ENCODE results near the gene POMT2.
A peak's percentile ranks its signal among the peaks of the same experiment; 100 is the strongest.
"Not testable (repeated sequence)": the region's sequence is repeated elsewhere in the genome, so short reads cannot be mapped to it uniquely, and the experiment has no call there.

Gene POMT2, protein sequence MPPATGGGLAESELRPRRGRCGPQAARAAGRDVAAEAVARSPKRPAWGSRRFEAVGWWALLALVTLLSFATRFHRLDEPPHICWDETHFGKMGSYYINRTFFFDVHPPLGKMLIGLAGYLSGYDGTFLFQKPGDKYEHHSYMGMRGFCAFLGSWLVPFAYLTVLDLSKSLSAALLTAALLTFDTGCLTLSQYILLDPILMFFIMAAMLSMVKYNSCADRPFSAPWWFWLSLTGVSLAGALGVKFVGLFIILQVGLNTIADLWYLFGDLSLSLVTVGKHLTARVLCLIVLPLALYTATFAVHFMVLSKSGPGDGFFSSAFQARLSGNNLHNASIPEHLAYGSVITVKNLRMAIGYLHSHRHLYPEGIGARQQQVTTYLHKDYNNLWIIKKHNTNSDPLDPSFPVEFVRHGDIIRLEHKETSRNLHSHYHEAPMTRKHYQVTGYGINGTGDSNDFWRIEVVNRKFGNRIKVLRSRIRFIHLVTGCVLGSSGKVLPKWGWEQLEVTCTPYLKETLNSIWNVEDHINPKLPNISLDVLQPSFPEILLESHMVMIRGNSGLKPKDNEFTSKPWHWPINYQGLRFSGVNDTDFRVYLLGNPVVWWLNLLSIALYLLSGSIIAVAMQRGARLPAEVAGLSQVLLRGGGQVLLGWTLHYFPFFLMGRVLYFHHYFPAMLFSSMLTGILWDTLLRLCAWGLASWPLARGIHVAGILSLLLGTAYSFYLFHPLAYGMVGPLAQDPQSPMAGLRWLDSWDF

DNA sequence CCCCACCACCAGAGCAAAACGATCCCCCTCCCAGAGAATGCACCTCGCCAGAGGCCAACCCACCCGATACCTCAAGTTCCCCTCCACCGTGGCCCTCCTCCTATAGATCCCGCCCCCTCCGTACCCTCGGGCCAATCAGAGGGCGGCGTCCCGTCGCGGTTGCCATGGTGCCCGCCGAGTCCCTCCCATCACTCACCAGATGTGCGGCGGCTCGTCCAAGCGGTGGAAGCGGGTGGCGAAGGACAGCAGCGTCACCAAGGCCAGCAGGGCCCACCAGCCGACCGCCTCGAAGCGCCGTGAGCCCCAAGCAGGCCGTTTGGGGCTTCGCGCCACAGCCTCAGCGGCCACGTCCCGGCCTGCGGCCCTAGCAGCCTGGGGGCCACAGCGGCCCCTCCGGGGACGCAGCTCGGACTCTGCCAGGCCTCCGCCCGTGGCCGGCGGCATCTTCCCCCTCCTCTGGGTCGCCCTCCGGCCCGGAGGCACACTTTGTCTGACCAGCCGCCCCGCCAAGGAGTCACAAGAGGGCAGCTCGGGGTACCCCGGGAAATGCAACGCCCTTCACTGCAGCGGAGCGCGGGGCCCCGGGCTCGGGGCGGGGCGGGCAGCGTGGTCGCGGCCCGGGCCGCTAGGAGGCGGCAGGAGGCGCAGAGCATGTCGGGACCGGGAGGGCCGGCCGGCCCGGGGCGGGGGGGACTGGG lies at the start of gene POMT2:
POMT2 (minus strand) TSS at position 646 of the 698 bp plus-strand sequence; CDS start at position 444, 202 bp downstream.
- peak; percentile 95 for DNase-seq

DNA sequence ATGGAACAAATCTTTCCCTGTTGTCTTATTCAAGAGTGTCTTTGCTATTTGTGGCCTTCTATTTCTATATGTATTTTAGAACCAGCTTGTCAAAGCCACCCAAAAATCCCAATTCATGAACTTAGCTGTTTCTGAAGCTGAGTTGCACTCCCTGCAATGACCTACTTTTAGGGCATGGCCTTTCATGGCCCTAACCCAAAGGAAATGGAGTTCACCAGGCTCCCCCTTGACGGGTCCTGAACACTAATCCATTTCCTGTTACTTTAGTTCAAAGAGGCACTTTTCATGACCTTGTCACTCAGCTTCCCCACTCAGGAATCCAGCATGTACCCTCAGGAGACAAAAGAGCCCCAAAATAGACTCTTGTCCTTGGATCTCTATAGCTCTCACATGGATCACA lies 48.6 kb upstream of the POMT2 start:
- no peak for DNase-seq

DNA sequence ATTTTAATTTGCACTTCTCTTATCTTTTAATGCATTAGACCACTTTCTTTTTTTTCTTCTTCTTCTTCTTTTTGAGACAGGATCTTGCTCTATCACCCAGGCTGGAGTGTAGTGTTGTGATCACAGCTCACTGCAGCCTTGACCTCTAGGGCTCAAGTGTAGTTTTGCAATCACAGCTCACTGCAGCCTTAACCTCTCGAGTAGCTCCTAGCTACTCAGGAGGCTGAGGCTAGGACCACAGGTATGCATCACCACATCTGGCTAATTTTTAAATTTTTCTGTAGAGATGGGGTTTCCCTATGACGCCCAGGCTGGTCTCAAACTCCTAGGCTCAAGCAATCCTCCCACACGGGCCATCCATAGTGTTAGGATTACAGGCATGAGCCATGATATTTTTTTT lies 43.5 kb upstream of the POMT2 start:
- DNase-seq = no peak

DNA sequence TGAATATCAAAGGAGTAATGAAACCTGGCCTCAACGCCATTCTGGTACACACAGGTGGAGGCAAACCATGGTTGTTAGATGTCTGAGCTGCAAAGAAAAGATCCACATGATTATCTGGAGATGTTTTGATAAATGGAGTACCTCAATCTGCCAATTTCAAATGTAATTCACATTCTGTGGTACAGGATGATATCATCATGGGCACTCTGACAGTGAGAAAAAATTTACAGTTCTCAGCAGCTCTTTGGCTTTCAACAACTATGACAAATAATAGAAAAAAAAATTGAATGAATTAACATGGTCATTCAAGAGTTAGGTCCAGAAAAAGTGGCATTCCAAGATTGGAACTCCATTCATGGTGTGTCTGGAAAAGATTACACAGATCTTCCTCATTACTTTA lies 38.9 kb upstream of the POMT2 start:
- no peak for DNase-seq

DNA sequence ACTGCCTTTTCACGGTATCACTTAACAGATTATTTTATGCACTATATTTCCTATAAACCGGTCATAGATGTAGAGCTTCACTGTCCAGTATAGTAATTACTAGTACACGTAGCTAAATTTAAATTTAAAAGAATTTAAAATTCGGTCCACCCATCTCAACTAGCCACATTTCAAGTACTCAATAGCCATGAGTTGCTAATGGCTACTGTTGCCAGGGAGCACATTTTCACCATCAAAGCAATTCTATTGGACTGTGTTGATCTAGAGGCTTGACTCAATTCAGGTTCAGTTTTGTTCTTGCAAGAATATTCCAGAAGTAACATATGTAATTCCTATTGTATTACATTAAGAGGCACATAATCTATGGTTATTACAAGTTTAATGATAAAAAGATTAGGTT lies 36.2 kb upstream of the POMT2 start:
- DNase-seq = no peak

DNA sequence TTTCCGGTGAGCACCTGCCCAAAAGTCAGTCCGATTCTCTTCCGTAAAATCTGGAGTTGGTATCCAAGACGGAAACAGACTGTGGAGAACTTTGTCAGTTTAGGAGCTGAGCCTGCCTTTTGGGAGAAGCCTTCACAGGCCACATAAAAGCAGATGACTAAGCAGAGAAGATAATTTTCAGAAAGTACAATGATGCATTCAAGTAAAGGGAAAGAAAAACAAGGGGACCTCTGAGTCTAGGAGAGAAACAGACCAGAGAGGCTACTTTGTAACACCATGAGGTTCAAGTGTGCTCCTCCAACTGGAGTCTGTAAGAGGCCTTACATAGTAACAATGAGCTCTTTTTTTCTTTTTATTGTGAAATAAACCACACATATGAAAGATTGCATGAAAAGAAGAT lies 35.1 kb upstream of the POMT2 start:
- DNase-seq = no peak

DNA sequence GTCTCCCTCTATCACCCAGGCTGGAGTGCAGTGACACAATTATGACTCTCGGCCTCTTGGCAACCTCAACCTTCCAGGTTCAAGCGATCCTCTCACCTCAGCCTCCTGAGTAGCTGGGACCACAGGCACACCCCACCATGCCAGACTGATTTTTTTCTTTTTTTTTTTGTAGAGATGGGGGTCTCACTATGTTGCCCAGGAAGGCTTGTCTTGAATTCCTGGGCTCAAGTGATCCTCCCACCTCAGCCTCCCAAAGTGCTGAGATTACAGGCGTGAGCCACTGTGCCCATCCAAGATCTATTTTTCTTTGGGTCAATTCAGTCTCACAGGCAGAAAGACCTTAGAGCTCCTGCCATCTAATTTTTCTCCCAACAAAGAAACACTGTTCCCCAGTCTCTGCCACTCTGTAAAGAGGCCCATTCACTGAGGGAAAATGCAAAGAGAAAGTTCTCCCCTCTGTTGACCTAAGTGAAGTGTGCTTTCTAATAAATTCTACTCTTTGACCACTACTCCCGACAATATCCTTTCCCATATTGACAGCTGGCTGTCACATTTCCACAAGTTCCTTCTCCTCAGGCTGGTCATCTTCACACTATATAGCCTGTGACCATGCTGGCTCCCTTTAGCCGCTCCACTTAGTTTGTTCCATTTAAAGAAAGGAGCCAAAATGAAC lies 32.9 kb upstream of the POMT2 start:
- DNase-seq = no peak

DNA sequence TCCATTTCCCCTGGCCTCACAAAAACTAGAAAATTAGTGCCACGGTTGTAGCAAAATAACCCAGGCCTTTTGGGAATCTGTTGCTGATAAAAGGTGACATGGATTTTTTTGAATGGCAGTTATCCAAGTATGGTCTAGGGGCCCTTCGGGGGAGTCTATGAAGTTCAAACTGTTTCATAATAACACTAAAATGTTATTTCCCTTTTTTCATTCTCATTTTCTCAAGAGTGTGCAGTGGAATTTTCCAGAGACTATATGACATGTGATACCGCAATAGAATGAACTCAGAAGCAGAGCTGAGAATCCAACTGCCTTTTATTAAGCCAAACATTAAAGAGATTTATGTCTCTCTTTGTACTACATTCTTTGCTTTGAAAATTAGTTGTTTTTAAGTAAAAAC lies 27.1 kb upstream of the POMT2 start:
- DNase-seq = no peak

DNA sequence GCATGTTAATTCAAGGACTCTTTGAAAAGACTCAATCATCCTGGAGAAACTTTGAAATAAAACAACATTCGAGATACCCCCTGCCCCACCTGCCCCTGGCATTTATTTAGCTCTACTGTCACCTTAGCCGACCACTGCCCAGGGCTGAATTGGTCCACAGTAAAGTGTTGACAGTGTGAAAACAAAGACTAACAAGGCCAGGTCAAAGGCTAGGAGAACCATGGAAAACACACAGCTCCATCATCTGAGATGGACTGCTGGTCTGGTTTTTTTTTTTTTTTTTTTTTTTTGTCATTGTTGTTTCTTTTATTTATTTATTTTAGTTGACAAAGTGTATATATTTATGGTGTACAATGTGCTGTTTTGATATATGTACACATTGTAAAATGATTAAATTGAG lies 25.8 kb upstream of the POMT2 start:
- DNase-seq = no peak

DNA sequence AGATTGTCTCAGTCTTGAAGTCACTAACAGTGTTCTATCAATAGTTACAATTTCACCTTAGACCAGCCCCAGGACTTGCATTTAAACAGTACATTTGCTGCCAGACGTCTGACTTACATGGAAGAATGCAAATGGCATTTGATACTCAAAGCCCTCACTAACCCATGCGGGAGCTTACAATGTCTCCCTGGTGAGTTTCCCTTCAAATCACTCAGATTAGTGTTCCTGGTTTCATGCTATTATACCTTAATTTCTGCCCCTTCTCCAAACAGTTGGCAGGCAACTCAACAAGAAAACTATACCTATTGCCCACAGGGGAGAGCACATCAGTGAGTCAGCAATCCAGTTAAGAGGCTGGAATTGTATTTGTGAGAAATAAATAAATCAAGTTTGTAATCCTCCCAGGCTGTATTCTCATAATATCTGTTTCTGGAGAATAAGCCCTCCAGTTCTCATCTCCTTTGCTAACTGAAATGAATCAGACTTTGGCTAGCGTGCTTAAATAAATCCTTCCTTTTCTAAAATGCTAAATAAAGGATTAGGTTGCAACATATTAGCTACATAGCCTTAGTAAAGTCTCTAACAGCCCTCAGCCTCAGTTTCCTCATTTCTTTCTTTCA lies 23.8 kb upstream of the POMT2 start:
- DNase-seq = no peak

DNA sequence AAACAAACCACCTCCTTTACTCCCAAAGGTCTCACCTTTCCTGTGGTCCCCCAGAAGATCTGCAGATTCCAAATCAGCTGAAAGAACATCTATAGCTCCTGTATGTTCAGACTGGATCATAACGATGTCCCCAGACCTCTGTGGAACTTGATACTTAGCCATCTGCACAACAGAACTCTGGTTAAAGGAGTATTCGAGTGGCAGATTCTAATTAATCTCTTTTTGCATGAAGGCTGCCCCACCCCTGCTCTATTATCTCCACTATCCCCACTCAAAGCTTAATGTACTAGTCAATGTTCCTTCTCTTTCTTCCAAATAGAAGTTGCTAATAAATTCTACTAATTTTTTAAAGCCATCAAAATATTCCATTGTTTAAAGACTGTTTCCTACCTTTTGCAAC lies 23.0 kb upstream of the POMT2 start:
- DNase-seq = no peak

DNA sequence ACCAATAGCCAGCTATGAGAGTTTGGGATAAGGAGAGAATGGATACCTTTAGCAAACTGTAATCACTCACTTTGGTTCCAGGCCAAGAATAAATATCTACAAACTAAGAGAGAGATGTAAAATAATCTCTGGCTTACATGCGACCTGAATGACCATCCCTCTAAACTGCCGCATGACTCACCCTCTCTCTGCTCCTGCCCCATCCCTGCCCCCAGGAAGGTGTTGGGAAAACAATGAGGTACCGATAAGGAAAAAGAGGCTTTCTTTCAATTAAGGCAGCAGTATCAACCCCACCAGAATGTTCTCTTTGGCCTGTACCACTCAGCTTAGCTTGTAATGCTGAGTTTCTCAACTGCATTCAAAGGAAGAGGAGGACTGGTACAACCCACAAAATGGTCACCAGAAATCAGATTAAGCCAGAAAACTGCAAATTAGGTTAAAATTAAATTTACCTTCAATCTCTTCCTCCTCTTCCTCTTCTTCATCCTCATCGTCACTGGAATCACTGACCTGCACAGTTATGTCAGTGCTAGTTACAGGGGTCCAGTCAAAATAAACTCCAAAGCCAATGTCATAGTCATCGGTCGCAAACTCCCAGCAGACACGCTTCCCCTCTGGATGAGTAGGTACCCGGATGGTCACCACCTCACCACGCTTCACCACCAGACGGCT lies 22.2 kb upstream of the POMT2 start:
- DNase-seq = no peak

DNA sequence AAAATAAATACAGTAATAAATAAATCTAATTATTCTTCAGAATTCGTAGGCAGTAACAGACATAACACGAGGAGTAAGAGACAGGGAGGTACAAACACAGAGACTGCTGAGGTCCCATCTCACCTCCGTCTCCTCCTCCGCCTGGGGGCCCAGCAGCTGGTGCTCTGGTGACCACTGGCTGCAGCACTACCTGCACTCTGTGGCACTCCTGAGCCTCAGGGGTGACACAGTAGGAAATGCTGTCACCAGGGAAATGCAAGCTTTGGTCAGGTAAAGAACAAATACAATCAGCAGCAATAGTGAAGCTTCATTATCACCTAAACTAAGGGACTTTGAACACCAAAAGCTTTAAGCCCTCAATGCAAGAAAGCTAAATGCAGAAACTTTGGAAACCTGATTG lies 19.7 kb upstream of the POMT2 start:
- no peak for DNase-seq

DNA sequence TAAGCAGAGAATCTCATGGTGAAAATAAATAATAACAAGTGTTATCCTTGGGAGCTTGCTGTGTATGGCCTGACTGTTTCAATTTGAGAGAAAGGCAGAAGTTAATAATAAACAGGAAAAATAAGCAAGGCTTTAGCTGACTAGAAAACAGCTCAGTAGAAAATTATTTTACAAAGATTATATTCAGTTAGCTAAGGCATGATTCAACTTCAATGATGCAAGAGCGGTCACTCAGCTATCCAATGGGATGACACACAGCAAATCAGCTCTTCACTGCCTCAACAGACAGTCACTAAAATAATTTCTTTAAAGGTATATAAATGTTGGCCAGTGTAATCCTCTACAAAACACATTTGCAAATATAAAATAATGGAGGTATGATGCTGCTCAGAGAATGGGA lies 18.7 kb upstream of the POMT2 start:
- DNase-seq = no peak

DNA sequence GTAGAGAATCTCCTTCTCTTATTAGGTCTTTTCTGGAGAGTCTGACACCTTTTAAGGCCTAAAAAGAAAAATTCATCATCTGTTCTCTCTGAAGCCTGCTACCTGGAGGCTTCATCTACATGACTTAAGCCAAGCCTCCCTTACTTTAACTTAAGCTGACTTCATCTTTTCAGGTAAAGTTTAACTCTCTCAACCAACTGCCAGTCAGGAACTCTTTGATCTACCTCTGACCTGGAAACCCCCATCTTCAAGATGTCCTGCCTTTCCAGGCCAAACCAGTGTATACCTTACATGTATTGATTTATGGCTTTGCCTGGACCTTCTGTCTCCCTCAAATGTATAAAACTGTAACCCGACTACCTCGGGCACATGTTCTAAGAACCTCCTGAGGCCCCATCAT lies 17.6 kb upstream of the POMT2 start:
- DNase-seq = no peak

DNA sequence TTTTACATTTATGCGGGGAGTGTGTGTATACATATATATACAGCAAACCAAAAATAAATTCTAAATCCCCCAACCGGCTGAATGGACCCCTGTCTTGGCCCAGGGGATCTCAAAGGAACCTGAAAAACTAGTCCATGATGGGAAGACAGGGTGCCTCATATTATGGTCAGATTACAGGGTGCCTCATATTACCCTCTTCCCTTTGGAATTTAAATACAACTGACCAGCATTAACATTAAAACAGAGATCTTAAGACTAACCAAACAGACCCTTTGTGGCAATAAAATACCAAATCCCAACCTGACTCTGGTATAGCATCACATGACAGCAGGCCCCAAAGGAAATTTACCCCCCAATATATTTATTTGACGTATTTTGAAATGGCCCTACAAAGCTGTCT lies 17.2 kb upstream of the POMT2 start:
- DNase-seq = no peak

DNA sequence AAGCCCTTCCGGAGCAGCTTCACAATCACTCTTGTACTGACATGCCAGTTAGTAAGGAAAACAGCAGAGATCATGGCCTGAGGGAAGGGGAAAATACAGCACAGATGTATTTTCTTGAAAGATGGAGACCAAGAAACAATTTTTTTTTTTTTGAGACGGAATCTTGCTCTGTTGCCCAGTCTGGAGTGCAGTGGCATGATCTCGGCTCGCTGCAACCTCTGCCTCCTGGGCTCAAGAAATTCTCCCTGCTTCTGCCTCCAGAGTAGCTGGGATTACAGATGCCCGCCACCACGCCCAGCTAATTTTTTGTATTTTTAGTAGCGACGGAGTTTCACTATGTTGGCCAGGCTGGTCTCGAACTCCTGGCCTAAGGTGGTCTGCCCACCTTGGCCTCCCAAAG lies 16.6 kb upstream of the POMT2 start:
- DNase-seq = not testable (repeated sequence)

DNA sequence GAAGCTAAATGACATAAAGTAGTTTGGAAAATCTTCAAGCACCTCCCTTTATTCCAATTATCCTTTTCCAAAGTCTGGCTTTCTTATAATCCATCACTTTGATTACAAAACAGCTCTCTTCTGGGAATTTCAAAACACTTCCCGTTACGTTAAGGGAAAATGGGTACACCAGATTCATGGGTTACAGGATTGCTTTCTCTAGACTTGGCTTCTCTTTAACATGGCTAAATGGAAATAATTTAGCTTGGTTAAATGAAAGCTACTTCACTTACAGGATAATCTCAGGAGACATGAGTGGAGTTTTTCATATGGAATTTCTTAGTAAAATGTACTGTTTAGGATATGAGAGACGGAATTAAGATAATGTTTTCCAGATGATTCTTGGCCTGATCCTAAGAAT lies 14.9 kb upstream of the POMT2 start:
- no peak for DNase-seq

DNA sequence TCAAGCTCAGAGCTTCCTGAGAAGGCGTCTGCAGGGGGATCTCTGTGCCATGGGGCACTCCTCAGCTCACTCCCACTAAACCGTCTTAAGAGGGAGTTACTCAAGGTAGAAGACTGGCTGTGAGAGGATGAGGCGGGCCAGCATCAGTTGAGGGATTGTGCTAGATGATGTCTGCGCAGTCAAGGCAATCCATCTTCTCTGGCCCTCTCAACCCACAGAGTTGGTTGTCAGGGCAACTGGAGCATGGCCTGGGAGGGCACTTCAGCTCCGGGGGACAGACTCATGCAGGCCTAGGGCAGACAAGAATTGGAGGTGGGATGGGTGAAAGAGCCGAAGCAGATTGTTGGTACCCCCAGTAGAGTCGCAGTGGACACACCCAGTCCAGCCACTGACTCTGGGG lies 9.2 kb upstream of the POMT2 start:
- no peak for DNase-seq

DNA sequence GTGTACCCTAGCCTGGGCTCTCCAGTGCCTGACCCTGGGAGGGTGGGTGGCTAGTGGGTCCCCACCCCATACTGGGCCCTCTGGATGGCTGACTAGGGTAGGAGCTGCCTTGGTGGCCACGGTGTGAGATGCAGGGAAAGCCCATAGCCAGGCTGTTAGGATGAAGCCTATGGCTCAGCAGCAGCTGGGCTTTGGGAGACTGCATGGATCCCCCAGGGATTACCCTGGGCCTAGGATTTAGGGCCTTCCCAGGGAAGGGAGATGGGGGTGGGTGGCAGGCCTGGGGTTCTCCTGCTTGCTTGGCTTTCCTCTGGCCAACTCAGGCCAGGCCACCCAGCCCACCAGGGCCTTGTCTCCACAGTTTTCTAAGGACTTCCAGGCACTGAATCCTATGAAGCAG lies 6.4 kb upstream of the POMT2 start:
- no peak for DNase-seq

DNA sequence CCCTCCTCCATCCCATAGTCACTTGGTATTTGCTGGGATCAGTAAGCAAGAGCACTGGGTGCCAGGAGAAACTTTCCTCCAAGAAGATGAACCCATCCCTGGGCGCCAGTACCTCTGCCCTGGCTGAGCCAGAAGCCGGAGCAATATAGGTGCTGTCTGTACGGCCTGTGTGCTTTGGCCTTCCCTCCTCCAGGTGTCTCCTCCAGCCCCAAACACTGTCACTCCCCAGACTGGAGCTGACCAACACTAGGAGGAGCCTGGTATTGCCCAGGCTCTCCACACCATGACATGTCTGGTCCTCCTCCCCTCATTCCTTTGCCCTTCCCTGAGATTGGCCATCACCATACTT lies 5.0 kb upstream of the POMT2 start:
- no peak for DNase-seq

All from DMS53 (cell line).